Measurements from ENCODE around the gene HOXC6. TPM values are rescaled to one million over a fixed set of nuclear protein-coding genes. Genes with fewer than 3 reads are reported as not detected.

HOXC6 gene
- total and polyA plus RNA-seq, 2 of the 8 experiments (the other 6 are each of a cell fraction or from before 2014, with no cell fraction given): not detected

- Histone ChIP-seq H3K9ac (replicated peaks in 1 of 4; ENCODE audit: extremely low read depth in 1 of 4, low read depth in 3 of 4, low read length in 3 of 4) (no peak overlapping the region), H3K27ac (ENCODE audit: low read depth, low read length) (no peak overlapping the region), H3K79me2 (ENCODE audit: control insufficient read depth in 1 of 2, insufficient read depth in 2 of 2, low read length in 2 of 2) (no peaks in the 10 kb centered on the region), H2AFZ (ENCODE audit: low read length) (no peak overlapping the region), H3K14ac (ENCODE audit: insufficient read length) (no peak overlapping the region), H3K36me3 (ENCODE audit: control insufficient read depth in 2 of 4, insufficient read depth in 4 of 4, low read length in 3 of 4) (no peaks in the 10 kb centered on the region), H3K56ac (replicated peaks; ENCODE audit: insufficient read length, low read depth, low read length) (no peak overlapping the region), H2AK5ac (ENCODE audit: low read depth, low read length) (no peak overlapping the region), H3K79me1 (ENCODE audit: low read depth, low read length) (no peaks in the 10 kb centered on the region), H4K91ac (replicated peaks; ENCODE audit: insufficient read length, low read length) (no peak overlapping the region), H2BK120ac (replicated peaks; ENCODE audit: low read depth, low read length) (no peak overlapping the region), H3K4ac (replicated peaks; ENCODE audit: insufficient read length, low read depth, low read length) (no peak overlapping the region), H3K4me3 (ENCODE audit: extremely low read depth in 1 of 4, insufficient read depth in 2 of 4, low read depth in 3 of 4, low read length in 4 of 4) (peak overlapping the region in 1 of 4 experiments; percentile 25; a peak in 2 of 8 replicates), H2BK12ac (ENCODE audit: low read depth, low read length) (no peak overlapping the region; the same call in 1 of the 2 replicates), H4K20me1 (replicated peaks in 1 of 2; ENCODE audit: control insufficient read depth in 1 of 2, insufficient read depth in 2 of 2, low read length in 2 of 2) (no peaks in the 10 kb centered on the region), H3K18ac (ENCODE audit: extremely low read depth, low read length) (no peak overlapping the region), H3K4me2 (ENCODE audit: insufficient read depth in 1 of 2, low read depth in 2 of 2, low read length in 2 of 2) (peak overlapping the region; percentile 11 to 44; a peak in 3 of 4 replicates), H3K23ac (ENCODE audit: insufficient read length) (no peak overlapping the region), H4K5ac (ENCODE audit: insufficient read length, low read depth, low read length) (no peak overlapping the region), H3K9me3 (ENCODE audit: insufficient read depth in 2 of 2, low read depth in 1 of 2, low read length in 1 of 2) (no peaks in the 10 kb centered on the region), H2BK15ac (ENCODE audit: low read length) (no peak overlapping the region), H3K4me1 (replicated peaks in 1 of 4; ENCODE audit: control insufficient read depth in 3 of 4, insufficient read depth in 4 of 4, low read length in 3 of 4) (peaks cover 6 to 13% (median 8%) of the 10 kb centered on the region in 4 experiments), H2BK5ac (ENCODE audit: low read depth, low read length) (no peak overlapping the region), H4K8ac (ENCODE audit: extremely low read depth, insufficient read depth, low read length) (no peak overlapping the region), H3K23me2 (ENCODE audit: low read depth, low read length) (no peaks in the 10 kb centered on the region), H2BK20ac (ENCODE audit: low read length) (no peak overlapping the region), H3K27me3 (replicated peaks in 1 of 4; ENCODE audit: control insufficient read depth in 3 of 4, extremely low read depth in 1 of 4, insufficient read depth in 3 of 4, low read length in 3 of 4) (peaks cover 36 to 65% (median 52%) of the 10 kb centered on the region in 4 experiments)
- ChIA-PET CTCF (ENCODE audit: partially characterized antibody) (interaction anchor here (0.8 to 1.6 kb wide), 7 partner anchors 15 to 132 kb away, joined by 3 to 6 read pairs (median 3); no protein-coding TSS in a partner anchor), POLR2A (ENCODE audit: partially characterized antibody) (interaction anchor here (1.8 kb wide), 1 partner anchor 46 kb away, joined by 3 read pairs; no protein-coding TSS in a partner anchor)
- DNase-seq (ENCODE audit: low read depth in 1 of 2, low spot score in 2 of 2) (peak; percentile 48 to 56), FAIRE-seq (peak; percentile 73)
- 0 out of 2 replicates have a peak, but pooled peaks have one; percentile 26 for TF ChIP-seq TEAD4 (IDR thresholded peaks at IDR 0.05; ENCODE audit: low read depth, low read length)
- TF ChIP-seq NANOG (IDR thresholded peaks at IDR 0.05; ENCODE audit: insufficient read depth, low read depth, low read length, poor library complexity, severe bottlenecking): no peak
- TF ChIP-seq SUZ12 (IDR thresholded peaks at IDR 0.05; ENCODE audit: low read length): 0 out of 2 replicates have a peak, but pooled peaks have one; percentile 29
- no peak for TF ChIP-seq CTBP2 (IDR thresholded peaks at IDR 0.05; ENCODE audit: borderline replicate concordance, insufficient read depth, insufficient read length, low read length)
- peak in 1 of 2 experiments; percentile 60; a peak in 1 of 4 replicates for TF ChIP-seq SIN3A (conservative IDR thresholded peaks at IDR 0.05 in 1 of 2, IDR thresholded peaks at IDR 0.05 in 1 of 2; ENCODE audit: low read depth in 1 of 2, low read length in 2 of 2)
- no peak for TF ChIP-seq ASH2L (IDR thresholded peaks at IDR 0.05; ENCODE audit: low read length)
- TF ChIP-seq POU5F1 (IDR thresholded peaks at IDR 0.05; ENCODE audit: low read depth, low read length): peak; percentile 75; the same call in 1 of the 2 replicates
- TF ChIP-seq EP300 (IDR thresholded peaks at IDR 0.05; ENCODE audit: borderline replicate concordance in 1 of 2, low read depth in 2 of 2, low read length in 2 of 2): 0 out of 3 replicates have a peak, but pooled peaks of 1 of the 2 experiments have one; percentile 42
- peak; percentile 48; the same call in 1 of the 2 replicates for TF ChIP-seq YY1 (IDR thresholded peaks at IDR 0.05; ENCODE audit: low read depth, low read length)
- peak; percentile 95 for TF ChIP-seq TCF12 (IDR thresholded peaks at IDR 0.05; ENCODE audit: low read depth, low read length)
- TF ChIP-seq SP1 (IDR thresholded peaks at IDR 0.05; ENCODE audit: low read depth, low read length): peak; percentile 73; the same call in 1 of the 2 replicates
- no peak for TF ChIP-seq EZH2 (IDR thresholded peaks at IDR 0.05; ENCODE audit: low read depth, low read length, severe bottlenecking)
- no peak for TF ChIP-seq CBX8 (IDR thresholded peaks at IDR 0.05; ENCODE audit: borderline replicate concordance, low read depth, low read length)
- no peak for TF ChIP-seq TBP (IDR thresholded peaks at IDR 0.05; ENCODE audit: low read depth, low read length)
Measured at GRCh38 chr12:54075974-54076373, 47.7 kb downstream of the HOXC6 start.

Measured in H1 (cell line).